Thymus (tissue), 11 donors: Measurements from ENCODE around the gene CRIM1. TPM values are rescaled to one million over a fixed set of nuclear protein-coding genes. Genes with fewer than 3 reads are reported as not detected.

Experiments used
- DNase-seq, 9 donors: peaks; one replicate each; pipeline ENCODE4 v3.0.0-alpha.2; 2013; ENCODE audit warnings: low spot score in 9 of 9, low read depth in 6 of 9, missing footprints in 1 of 9
- H3K27ac ChIP-seq, 2 donors: one replicate each; pipeline ENCODE4 v1.5.1; 2013; ENCODE audit warnings: control low read depth in 1 of 2, low read depth in 1 of 2, low read length in 1 of 2, mild to moderate bottlenecking in 1 of 2, moderate library complexity in 1 of 2
- H3K27me3 ChIP-seq, 2 donors: one replicate each; pipeline ENCODE4 v1.5.1; 2013; ENCODE audit warnings: low read length in 1 of 2; ENCODE audit not compliant: control insufficient read depth in 2 of 2, insufficient read depth in 1 of 2
- H3K36me3 ChIP-seq, 2 donors: one replicate each; pipeline ENCODE4 v1.5.1; 2013; ENCODE audit warnings: low read length in 1 of 2, mild to moderate bottlenecking in 1 of 2, moderate library complexity in 1 of 2; ENCODE audit not compliant: control insufficient read depth in 2 of 2, insufficient read depth in 2 of 2
- H3K4me1 ChIP-seq, 2 donors: one replicate each; pipeline ENCODE4 v1.5.1; 2013; ENCODE audit warnings: low read length in 2 of 2; ENCODE audit not compliant: control insufficient read depth in 2 of 2, insufficient read depth in 2 of 2
- H3K4me3 ChIP-seq, 2 donors: one replicate each; pipeline ENCODE4 v1.5.1; 2013; ENCODE audit warnings: low read length in 2 of 2, control low read depth in 1 of 2, mild to moderate bottlenecking in 1 of 2
- H3K9me3 ChIP-seq, 2 donors: one replicate each; pipeline ENCODE4 v1.5.1; 2013; ENCODE audit warnings: low read length in 1 of 2, mild to moderate bottlenecking in 1 of 2; ENCODE audit not compliant: control insufficient read depth in 2 of 2, insufficient read depth in 1 of 2
- WGBS: extraction: QIAGEN DNeasy Blood & Tissue Kit; methylation state at CpG from one replicate; pipeline ENCODE4 v1.1.7; 2013; 5-methylcytosine and 5-hydroxymethylcytosine counted together
- polyA plus RNA-seq: library from polyadenylated mRNA; stranded (reverse); fragments of 200-250 nt; gene quantifications from one replicate; pipeline ENCODE4 v1.2.3, GENCODE V29; 2013
- total RNA-seq: library from RNA; stranded (reverse); fragments of 120-200 nt; gene quantifications from one replicate; pipeline ENCODE4 v1.2.4, GENCODE V29; 2013
- donor health status: healthy.

Gene CRIM1
- total and polyA plus RNA-seq, 2 donors = 9.1 to 24.3 TPM

- Histone ChIP-seq H3K36me3 (peaks cover 0 to 9% of the 10 kb centered on the region in 2 donors), H3K27ac (no peak overlapping the region), H3K4me3 (no peak overlapping the region), H3K4me1 (peaks cover 5 to 9% of the 10 kb centered on the region in 2 donors), H3K9me3 (no peaks in the 10 kb centered on the region), H3K27me3 (no peaks in the 10 kb centered on the region)
- DNase-seq = no peak
- WGBS = 95% methylated on average over 6 of the region's 6 CpGs
Observed at GRCh38 chr2:36544638-36545338, 189.2 kb downstream of the CRIM1 start.

DNA sequence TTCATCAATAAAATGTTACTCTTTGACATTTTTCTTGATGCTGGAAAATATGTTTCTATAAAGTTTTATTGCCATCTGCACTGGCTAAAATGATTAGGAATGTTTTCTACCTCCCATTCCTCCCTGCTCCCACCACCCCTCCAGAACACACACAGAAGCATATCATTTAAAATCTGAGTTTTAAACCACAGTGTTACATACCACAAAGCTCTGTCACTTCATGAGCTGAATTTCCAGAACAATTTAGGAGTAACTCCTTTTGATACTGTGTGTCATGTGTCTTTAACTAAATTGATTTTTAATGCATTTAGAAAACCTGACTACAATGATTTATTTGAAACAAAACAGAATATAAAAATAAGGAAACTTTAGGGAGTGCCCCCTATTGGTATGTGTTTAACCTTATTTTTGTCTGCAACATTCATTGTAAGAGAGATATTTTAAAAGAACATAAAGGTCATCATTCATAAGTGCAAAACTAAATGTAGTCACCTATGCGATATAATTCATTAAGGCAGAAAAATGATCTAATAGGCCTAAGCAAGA lies 190.4 kb downstream of the CRIM1 start:
- no peak overlapping the region for H3K27ac ChIP-seq

GRCh38 chr2:36547906-36548305 lies 192.3 kb downstream of the CRIM1 start:
- H3K36me3 ChIP-seq = peaks cover 4 to 21% of the 10 kb centered on the region in 2 donors
- 100% methylated on average over 3 of the region's 3 CpGs for WGBS

More for the DNA sequence above, 190.4 kb downstream of the CRIM1 start:
- no peak for DNase-seq
- Histone ChIP-seq H3K27me3 (no peaks in the 10 kb centered on the region), H3K9me3 (no peaks in the 10 kb centered on the region), H3K36me3 (peaks cover 0 to 13% of the 10 kb centered on the region in 2 donors), H3K4me1 (peaks cover 8 to 12% of the 10 kb centered on the region in 2 donors), H3K4me3 (no peak overlapping the region)
- 0% methylated on average over 1 of the region's 1 CpG for WGBS

DNA sequence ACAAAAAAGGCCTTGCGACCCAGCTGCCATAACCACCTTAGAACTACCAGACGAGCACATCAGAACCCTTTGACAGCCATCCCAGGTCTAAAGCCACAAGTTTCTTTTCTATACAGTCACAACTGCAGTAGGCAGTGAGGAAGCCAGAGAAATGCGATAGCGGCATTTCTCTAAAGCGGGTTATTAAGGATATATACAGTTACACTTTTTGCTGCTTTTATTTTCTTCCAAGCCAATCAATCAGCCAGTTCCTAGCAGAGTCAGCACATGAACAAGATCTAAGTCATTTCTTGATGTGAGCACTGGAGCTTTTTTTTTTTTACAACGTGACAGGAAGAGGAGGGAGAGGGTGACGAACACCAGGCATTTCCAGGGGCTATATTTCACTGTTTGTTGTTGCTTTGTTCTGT lies 193.6 kb downstream of the CRIM1 start:
- H3K4me1 ChIP-seq = peaks cover 8 to 12% of the 10 kb centered on the region in 2 donors
- peak overlapping the region in 1 of 2 donors; percentile 12 for H3K4me3 ChIP-seq
- no peaks in the 10 kb centered on the region for H3K9me3 ChIP-seq
- 33% methylated on average over 7 of the region's 7 CpGs for WGBS
- H3K36me3 ChIP-seq = peaks cover 7 to 21% of the 10 kb centered on the region in 2 donors
- H3K27me3 ChIP-seq = no peaks in the 10 kb centered on the region
- H3K27ac ChIP-seq = peak overlapping the region; percentile 82 to 91
- DNase-seq = peak; percentile 29 to 84 (median 54)

More at GRCh38 chr2:36547906-36548305, 192.3 kb downstream of the CRIM1 start:
- H3K4me1 ChIP-seq = peaks cover 8 to 12% of the 10 kb centered on the region in 2 donors
- no peak overlapping the region for H3K27ac ChIP-seq
- no peak overlapping the region for H3K4me3 ChIP-seq
- no peaks in the 10 kb centered on the region for H3K27me3 ChIP-seq
- H3K9me3 ChIP-seq = no peaks in the 10 kb centered on the region
- no peak for DNase-seq

GRCh38 chr2:36550006-36550405 lies 194.4 kb downstream of the CRIM1 start:
- Histone ChIP-seq H3K9me3 (no peaks in the 10 kb centered on the region), H3K27me3 (no peaks in the 10 kb centered on the region), H3K27ac (peak overlapping the region in 1 of 2 donors; percentile 91), H3K4me3 (no peak overlapping the region), H3K4me1 (peaks cover 8 to 12% of the 10 kb centered on the region in 2 donors), H3K36me3 (peaks cover 7 to 20% of the 10 kb centered on the region in 2 donors)
- peak in 1 of 9 donors; percentile 8 for DNase-seq
- 98% methylated on average over 5 of the region's 5 CpGs for WGBS

DNA sequence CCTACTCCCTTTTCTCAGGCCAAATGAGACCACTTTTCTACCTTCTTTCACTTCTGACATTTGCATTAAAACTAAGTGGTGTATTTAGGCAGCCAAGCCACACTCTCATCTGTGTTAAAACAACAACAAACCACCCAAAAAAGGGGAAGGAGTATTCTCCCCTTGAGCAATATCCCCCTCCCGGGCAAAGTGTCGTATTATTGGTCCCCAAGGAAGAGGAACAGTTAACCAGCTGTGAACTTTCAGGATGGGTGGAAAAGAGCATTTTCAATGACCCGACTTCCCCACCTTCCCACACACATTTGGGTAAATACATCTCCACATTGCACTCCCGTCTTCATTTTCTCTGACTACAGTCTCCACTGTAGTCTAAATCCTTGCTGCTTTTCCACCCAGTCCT lies 198.1 kb downstream of the CRIM1 start:
- Histone ChIP-seq H3K27me3 (no peaks in the 10 kb centered on the region), H3K4me3 (no peak overlapping the region), H3K27ac (no peak overlapping the region), H3K36me3 (peaks cover 7 to 19% of the 10 kb centered on the region in 2 donors), H3K4me1 (peaks cover 5 to 8% of the 10 kb centered on the region in 2 donors), H3K9me3 (no peaks in the 10 kb centered on the region)
- 71% methylated on average over 4 of the region's 4 CpGs for WGBS
- DNase-seq = no peak

GRCh38 chr2:36554531-36554930 lies 199.0 kb downstream of the CRIM1 start:
- Histone ChIP-seq H3K9me3 (no peaks in the 10 kb centered on the region), H3K4me1 (peaks cover 3% of the 10 kb centered on the region in 2 donors), H3K36me3 (peaks cover 7 to 19% of the 10 kb centered on the region in 2 donors), H3K27me3 (no peaks in the 10 kb centered on the region), H3K27ac (no peak overlapping the region), H3K4me3 (no peak overlapping the region)
- DNase-seq = no peak
- WGBS = 92% methylated on average over 1 of the region's 1 CpG

DNA sequence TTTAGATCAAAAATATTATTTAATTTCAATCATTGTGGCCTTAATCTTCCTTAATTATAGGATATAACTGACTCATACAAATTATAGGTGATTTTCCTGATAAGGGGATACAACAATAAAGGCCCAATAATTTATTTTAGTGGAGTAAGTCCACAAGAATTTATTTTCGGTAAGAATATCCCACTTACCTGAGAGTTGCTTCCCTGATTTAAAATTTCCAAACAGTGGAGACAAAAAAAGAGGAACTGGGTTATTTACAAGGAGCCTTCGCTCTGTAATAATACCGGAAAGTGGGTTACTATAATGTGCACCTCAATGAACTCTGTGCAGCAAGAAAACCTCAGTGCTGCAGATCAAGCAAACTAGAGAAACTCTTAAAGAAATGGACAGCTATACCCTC lies 200.2 kb downstream of the CRIM1 start:
- no peak for DNase-seq
- H3K4me1 ChIP-seq = no peaks in the 10 kb centered on the region
- no peak overlapping the region for H3K27ac ChIP-seq
- no peak overlapping the region for H3K4me3 ChIP-seq
- 94% methylated on average over 3 of the region's 3 CpGs for WGBS
- H3K36me3 ChIP-seq = peaks cover 7 to 18% of the 10 kb centered on the region in 2 donors
- H3K9me3 ChIP-seq = no peaks in the 10 kb centered on the region
- no peaks in the 10 kb centered on the region for H3K27me3 ChIP-seq

- Histone ChIP-seq H3K27me3 (no peaks in the 10 kb centered on the region), H3K9me3 (no peaks in the 10 kb centered on the region), H3K4me1 (no peaks in the 10 kb centered on the region), H3K4me3 (no peak overlapping the region), H3K36me3 (peaks cover 4 to 16% of the 10 kb centered on the region in 2 donors), H3K27ac (no peak overlapping the region)
- 98% methylated on average over 1 of the region's 1 CpG for WGBS
- DNase-seq = no peak
Observed at GRCh38 chr2:36556842-36557241, 201.3 kb downstream of the CRIM1 start.
